ENCODE measurements around the gene COL1A2.

COL1A2 gene

DNA sequence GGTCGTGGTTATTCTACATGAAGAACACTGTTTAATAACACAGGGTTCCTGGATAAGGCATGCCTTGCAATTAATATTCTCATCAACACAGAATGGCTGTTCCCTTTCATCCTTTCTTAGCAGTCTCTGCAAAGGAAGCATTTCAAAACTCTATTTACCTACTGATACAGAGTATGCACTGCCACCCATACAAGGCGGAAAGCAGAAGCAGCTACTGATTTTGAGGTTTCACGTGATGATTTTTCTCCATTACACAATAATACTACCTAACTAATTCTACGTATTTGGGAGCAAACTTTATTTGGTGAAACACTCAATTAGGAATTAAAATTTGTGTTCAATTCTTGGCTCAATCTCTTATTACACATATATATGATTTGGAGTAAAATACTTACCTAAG is 43.0 kb upstream of the COL1A2 start:
- Histone ChIP-seq H3K4me3 (ENCODE audit: severe bottlenecking) (no peak overlapping the region), H3K27me3 (ENCODE audit: insufficient read depth, poor library complexity, severe bottlenecking) (no peaks in the 10 kb centered on the region), H3K27ac (ENCODE audit: poor library complexity, severe bottlenecking) (no peak overlapping the region), H3K4me1 (ENCODE audit: insufficient read depth, poor library complexity, severe bottlenecking) (peaks cover 3% of the 10 kb centered on the region), H3K36me3 (ENCODE audit: low read depth) (no peaks in the 10 kb centered on the region), H3K9me3 (ENCODE audit: severe bottlenecking) (no peaks in the 10 kb centered on the region)
- ATAC-seq (ENCODE audit: low read depth): no peak
- TF ChIP-seq, protein P1, sequence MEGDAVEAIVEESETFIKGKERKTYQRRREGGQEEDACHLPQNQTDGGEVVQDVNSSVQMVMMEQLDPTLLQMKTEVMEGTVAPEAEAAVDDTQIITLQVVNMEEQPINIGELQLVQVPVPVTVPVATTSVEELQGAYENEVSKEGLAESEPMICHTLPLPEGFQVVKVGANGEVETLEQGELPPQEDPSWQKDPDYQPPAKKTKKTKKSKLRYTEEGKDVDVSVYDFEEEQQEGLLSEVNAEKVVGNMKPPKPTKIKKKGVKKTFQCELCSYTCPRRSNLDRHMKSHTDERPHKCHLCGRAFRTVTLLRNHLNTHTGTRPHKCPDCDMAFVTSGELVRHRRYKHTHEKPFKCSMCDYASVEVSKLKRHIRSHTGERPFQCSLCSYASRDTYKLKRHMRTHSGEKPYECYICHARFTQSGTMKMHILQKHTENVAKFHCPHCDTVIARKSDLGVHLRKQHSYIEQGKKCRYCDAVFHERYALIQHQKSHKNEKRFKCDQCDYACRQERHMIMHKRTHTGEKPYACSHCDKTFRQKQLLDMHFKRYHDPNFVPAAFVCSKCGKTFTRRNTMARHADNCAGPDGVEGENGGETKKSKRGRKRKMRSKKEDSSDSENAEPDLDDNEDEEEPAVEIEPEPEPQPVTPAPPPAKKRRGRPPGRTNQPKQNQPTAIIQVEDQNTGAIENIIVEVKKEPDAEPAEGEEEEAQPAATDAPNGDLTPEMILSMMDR (IDR thresholded peaks at IDR 0.05; ENCODE audit: poor library complexity, severe bottlenecking): no peak
- no peak for DNase-seq (ENCODE audit: low spot score)

- no peaks in the 10 kb centered on the region for H3K27me3 ChIP-seq (ENCODE audit: insufficient read depth, poor library complexity, severe bottlenecking)
- DNase-seq (ENCODE audit: low spot score): no peak
- peaks cover 3% of the 10 kb centered on the region for H3K4me1 ChIP-seq (ENCODE audit: insufficient read depth, poor library complexity, severe bottlenecking)
- no peaks in the 10 kb centered on the region for H3K36me3 ChIP-seq (ENCODE audit: low read depth)
- ATAC-seq (ENCODE audit: low read depth): no peak
- TF ChIP-seq, protein P1 (IDR thresholded peaks at IDR 0.05; ENCODE audit: poor library complexity, severe bottlenecking): no peak
- H3K27ac ChIP-seq (ENCODE audit: poor library complexity, severe bottlenecking): no peak overlapping the region
- H3K4me3 ChIP-seq (ENCODE audit: severe bottlenecking): no peak overlapping the region
- no peaks in the 10 kb centered on the region for H3K9me3 ChIP-seq (ENCODE audit: severe bottlenecking)
These were observed 41.8 kb upstream of the COL1A2 start for GRCh38 chr7:94352887-94353286.

DNA sequence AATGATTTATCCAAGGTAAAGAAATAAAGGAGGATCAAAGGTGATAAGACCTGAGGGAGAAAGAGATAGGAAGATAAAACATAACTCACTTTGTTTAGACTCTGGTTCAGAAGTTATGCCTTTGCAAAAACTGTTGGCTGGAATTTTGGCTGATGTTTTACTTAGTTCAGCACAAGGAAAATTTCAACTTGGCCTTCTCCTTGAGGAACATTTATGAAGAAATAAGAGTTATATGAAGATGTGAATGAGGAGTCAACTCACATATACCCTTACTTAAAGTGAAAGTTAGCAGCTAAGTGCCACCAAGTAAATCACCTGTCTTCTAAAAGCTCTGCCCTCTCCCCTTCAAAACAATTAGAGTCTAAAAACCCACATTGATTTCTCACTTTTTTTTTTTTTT is 39.7 kb upstream of the COL1A2 start:
- ATAC-seq (ENCODE audit: low read depth): no peak
- Histone ChIP-seq H3K4me1 (ENCODE audit: insufficient read depth, poor library complexity, severe bottlenecking) (no peaks in the 10 kb centered on the region), H3K4me3 (ENCODE audit: severe bottlenecking) (no peak overlapping the region), H3K27ac (ENCODE audit: poor library complexity, severe bottlenecking) (no peak overlapping the region), H3K9me3 (ENCODE audit: severe bottlenecking) (no peaks in the 10 kb centered on the region), H3K27me3 (ENCODE audit: insufficient read depth, poor library complexity, severe bottlenecking) (no peaks in the 10 kb centered on the region), H3K36me3 (ENCODE audit: low read depth) (no peaks in the 10 kb centered on the region)
- no peak for DNase-seq (ENCODE audit: low spot score)
- TF ChIP-seq, protein P1 (IDR thresholded peaks at IDR 0.05; ENCODE audit: poor library complexity, severe bottlenecking): no peak

DNA sequence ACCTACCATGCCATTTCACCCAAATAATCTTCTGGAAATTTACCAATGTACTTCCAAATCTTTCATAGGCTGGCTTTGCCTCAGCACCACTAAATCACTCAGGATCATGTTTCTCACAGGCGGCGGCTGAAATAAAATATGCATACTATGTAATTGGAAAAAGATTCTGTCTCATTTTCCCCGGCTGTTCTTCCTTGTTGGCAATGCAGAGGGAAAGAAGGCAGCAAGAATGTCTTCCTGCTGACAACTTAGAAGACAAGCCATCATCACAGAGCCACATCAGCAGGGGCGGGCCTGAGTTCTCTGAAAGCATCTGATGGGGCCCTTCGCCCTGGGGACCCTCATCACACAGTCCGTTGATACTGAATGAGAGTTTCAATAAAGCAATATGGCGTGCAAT is 39.2 kb upstream of the COL1A2 start:
- Histone ChIP-seq H3K36me3 (ENCODE audit: low read depth) (no peaks in the 10 kb centered on the region), H3K9me3 (ENCODE audit: severe bottlenecking) (no peaks in the 10 kb centered on the region), H3K4me1 (ENCODE audit: insufficient read depth, poor library complexity, severe bottlenecking) (no peaks in the 10 kb centered on the region), H3K27me3 (ENCODE audit: insufficient read depth, poor library complexity, severe bottlenecking) (no peaks in the 10 kb centered on the region), H3K27ac (ENCODE audit: poor library complexity, severe bottlenecking) (no peak overlapping the region), H3K4me3 (ENCODE audit: severe bottlenecking) (no peak overlapping the region)
- TF ChIP-seq, protein P1 (IDR thresholded peaks at IDR 0.05; ENCODE audit: poor library complexity, severe bottlenecking): no peak
- ATAC-seq (ENCODE audit: low read depth) (no peak), DNase-seq (ENCODE audit: low spot score) (no peak)

DNA sequence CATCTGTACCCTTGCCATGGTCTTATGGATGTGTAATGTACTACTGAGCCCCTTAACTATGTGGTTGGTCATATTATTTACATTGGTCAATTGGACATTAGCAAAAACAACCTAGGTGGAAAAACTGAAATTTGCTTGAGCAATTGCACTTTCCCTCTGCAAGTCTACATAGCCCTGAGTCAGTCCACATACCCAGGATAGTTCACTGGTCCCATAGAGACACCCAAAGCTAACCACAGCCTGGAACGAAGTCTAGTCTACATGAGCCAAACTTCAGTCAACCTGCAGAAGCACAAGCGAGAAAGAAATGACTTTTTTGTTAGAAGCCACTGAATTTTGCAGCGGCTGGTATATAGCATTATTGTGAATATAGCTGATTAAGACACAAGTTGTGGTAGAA is 37.6 kb upstream of the COL1A2 start:
- H3K9me3 ChIP-seq (ENCODE audit: severe bottlenecking): no peaks in the 10 kb centered on the region

More for the DNA sequence above, 37.6 kb upstream of the COL1A2 start:
- ATAC-seq (ENCODE audit: low read depth): no peak
- Histone ChIP-seq H3K4me1 (ENCODE audit: insufficient read depth, poor library complexity, severe bottlenecking) (no peaks in the 10 kb centered on the region), H3K27ac (ENCODE audit: poor library complexity, severe bottlenecking) (no peak overlapping the region), H3K27me3 (ENCODE audit: insufficient read depth, poor library complexity, severe bottlenecking) (no peaks in the 10 kb centered on the region), H3K4me3 (ENCODE audit: severe bottlenecking) (no peak overlapping the region), H3K36me3 (ENCODE audit: low read depth) (no peaks in the 10 kb centered on the region)
- DNase-seq (ENCODE audit: low spot score): no peak
- TF ChIP-seq, protein P1 (IDR thresholded peaks at IDR 0.05; ENCODE audit: poor library complexity, severe bottlenecking): no peak
